Common myeloid progenitor, CD34-positive (primary cell): ENCODE results near the gene LSAMP.

Experiments
- CTCF ChIA-PET: fragments of 350-600 bp; sonication (Branson Sonifier 250); formaldehyde crosslinking; loops from one replicate; lab custom pipeline; 2021; ENCODE audit warnings: antibody characterized with exemption; lab: Charles Lee
- POLR2A ChIA-PET: fragments of 350-600 bp; sonication (Branson Sonifier 250); formaldehyde crosslinking; loops from one replicate; lab custom pipeline; 2021; ENCODE audit warnings: antibody characterized with exemption; lab: Charles Lee
- DNase-seq, 3 donors: peaks; one replicate each; pipeline versions ENCODE4 v3.0.0 to v3.0.0-alpha.2; 2013
- H3K27ac ChIP-seq, 2 experiments: 1 replicate in 1 of 2; 2 replicates in 1 of 2; pipeline ENCODE4 v1.7.0; 2013; ENCODE audit warnings: inconsistent platforms in 2 of 2, low read length in 2 of 2, mild to moderate bottlenecking in 2 of 2, low read depth in 1 of 2, moderate library complexity in 1 of 2; ENCODE audit not compliant: severe bottlenecking in 2 of 2, insufficient read depth in 1 of 2, poor library complexity in 1 of 2
- H3K27me3 ChIP-seq, 5 experiments: replicated peaks in 2 of 5; 1 replicate in 3 of 5; 2 replicates in 2 of 5; pipeline versions ENCODE4 v1.6.1 to v1.7.0; 2013; ENCODE audit warnings: low read length in 4 of 5, mild to moderate bottlenecking in 2 of 5, moderate library complexity in 2 of 5, inconsistent platforms in 1 of 5; ENCODE audit not compliant: insufficient read depth in 5 of 5, control insufficient read depth in 4 of 5
- H3K36me3 ChIP-seq, 4 experiments: 1 replicate in 2 of 4; 2 replicates in 2 of 4; pipeline versions ENCODE4 v1.6.1 to v1.7.0; 2013; ENCODE audit warnings: low read length in 3 of 4, control low read depth in 1 of 4, mild to moderate bottlenecking in 1 of 4; ENCODE audit not compliant: control insufficient read depth in 4 of 4, insufficient read depth in 4 of 4
- H3K4me1 ChIP-seq, 4 experiments: 1 replicate in 3 of 4; 2 replicates in 1 of 4; pipeline versions ENCODE4 v1.6.1 to v1.7.1; 2013; ENCODE audit warnings: low read length in 3 of 4, mild to moderate bottlenecking in 3 of 4, control low read depth in 1 of 4, inconsistent platforms in 1 of 4, moderate library complexity in 1 of 4; ENCODE audit not compliant: control insufficient read depth in 4 of 4, insufficient read depth in 4 of 4; ENCODE audit errors: control extremely low read depth in 1 of 4
- H3K4me3 ChIP-seq, 7 experiments: 1 replicate in 4 of 7; 2 replicates in 3 of 7; pipeline versions ENCODE4 v1.5.1 to v1.7.0; 2013; ENCODE audit warnings: mild to moderate bottlenecking in 7 of 7, low read length in 6 of 7, moderate library complexity in 6 of 7, inconsistent platforms in 2 of 7, low read depth in 2 of 7, control low read depth in 1 of 7; ENCODE audit not compliant: insufficient read depth in 4 of 7, control insufficient read depth in 1 of 7; ENCODE audit errors: extremely low read depth in 1 of 7
- H3K9me3 ChIP-seq, 5 experiments: 1 replicate in 4 of 5; 2 replicates in 1 of 5; pipeline versions ENCODE4 v1.6.1 to v1.7.1; 2013; ENCODE audit warnings: low read length in 4 of 5, mild to moderate bottlenecking in 2 of 5, inconsistent platforms in 1 of 5, low read depth in 1 of 5, moderate library complexity in 1 of 5; ENCODE audit not compliant: control insufficient read depth in 4 of 5, insufficient read depth in 2 of 5; ENCODE audit errors: control extremely low read depth in 1 of 5
- WGBS: methylation state at CpG from one replicate; pipeline ENCODE4 v1.1.5; 2013; ENCODE audit not compliant: insufficient coverage; 5-methylcytosine and 5-hydroxymethylcytosine counted together

The LSAMP gene

GRCh38 chr3:116391296-116392201, 53.7 kb downstream of the LSAMP start:
- Histone ChIP-seq H3K4me3 (no peak overlapping the region), H3K27me3 (no peaks in the 10 kb centered on the region), H3K4me1 (no peaks in the 10 kb centered on the region), H3K27ac (no peak overlapping the region), H3K36me3 (no peaks in the 10 kb centered on the region), H3K9me3 (peaks cover 0 to 10% (median 0%) of the 10 kb centered on the region in 5 experiments)
- DNase-seq = no peak
- WGBS = 94% methylated on average over 16 of the region's 23 CpGs
- ChIA-PET POLR2A (no interaction called here), CTCF (no interaction called here)

DNA sequence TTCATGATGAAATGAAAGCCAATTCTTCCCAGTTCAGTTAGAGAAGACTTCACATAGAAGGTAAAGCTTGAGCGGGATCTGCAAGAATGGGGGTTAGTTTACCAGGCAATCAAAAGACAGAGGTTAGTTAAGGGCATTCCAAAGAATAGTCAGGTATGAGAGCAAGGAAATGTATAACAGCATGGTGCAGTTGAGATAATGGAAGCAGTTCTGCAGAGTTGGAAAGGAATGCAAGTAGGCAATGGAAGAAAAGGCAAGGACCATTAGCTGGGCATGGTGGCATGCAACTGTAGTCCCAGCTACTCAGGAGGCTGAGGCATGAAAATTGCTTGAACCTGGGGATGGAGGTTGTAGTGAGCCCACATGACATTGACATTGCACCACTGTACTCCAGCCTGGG, 55.0 kb downstream of the LSAMP start:
- POLR2A ChIA-PET = no interaction called here
- WGBS = 79% methylated on average over 1 of the region's 1 CpG
- Histone ChIP-seq H3K36me3 (no peaks in the 10 kb centered on the region), H3K4me3 (no peak overlapping the region), H3K27ac (no peak overlapping the region), H3K27me3 (no peaks in the 10 kb centered on the region), H3K9me3 (peaks cover 0 to 10% (median 0%) of the 10 kb centered on the region in 5 experiments), H3K4me1 (no peaks in the 10 kb centered on the region)
- DNase-seq = no peak
- CTCF ChIA-PET = no interaction called here

DNA sequence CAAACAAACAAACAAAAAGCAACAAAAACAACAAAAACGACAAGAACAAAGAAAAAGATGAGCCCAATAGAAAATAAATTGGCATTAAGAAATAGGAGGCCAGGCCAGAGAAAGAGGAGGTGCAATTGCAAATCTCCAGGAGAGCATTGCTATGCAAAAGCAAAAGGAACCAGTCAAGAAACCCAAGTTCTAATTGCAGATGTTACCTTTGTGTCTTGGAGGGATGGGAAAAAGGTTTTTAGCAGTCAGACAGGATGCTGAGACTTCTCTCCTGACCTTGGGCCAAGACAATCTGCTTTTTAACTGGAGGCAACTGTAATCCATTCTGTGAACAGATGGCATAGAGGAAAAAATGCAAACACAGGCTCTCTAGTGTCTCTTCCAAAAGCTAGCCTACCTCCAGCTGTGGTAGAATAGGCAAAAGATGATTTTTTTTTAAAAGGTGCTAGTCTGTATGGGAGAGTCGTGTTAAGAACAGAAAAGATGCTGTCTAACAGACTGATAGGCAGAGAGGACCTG, 56.4 kb downstream of the LSAMP start:
- Histone ChIP-seq H3K27ac (no peak overlapping the region), H3K36me3 (no peaks in the 10 kb centered on the region), H3K9me3 (peaks cover 0 to 10% (median 0%) of the 10 kb centered on the region in 5 experiments), H3K27me3 (no peaks in the 10 kb centered on the region), H3K4me3 (no peak overlapping the region), H3K4me1 (no peaks in the 10 kb centered on the region)
- POLR2A ChIA-PET = no interaction called here
- no CpG with 5 or more reads among the region's 2 CpGs for WGBS
- DNase-seq = no peak
- CTCF ChIA-PET = no interaction called here

DNA sequence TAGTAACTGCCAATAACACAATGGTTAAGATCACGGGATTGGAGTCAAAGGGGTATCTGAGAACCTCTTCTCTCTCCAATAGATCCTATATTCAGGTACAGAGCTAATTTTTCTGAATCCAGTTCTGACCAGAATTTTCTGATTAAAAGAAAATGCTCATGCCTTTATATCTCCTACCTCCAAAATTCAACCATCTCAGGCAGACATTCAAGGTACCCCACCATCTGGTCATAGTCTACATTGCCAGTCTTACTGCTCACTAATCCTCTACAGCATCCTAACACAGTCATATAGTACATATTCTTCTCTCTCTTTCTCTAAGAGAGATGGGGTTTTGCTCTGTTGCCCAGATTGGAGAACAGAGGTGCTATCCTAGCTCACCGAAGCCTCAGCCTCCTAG, 59.1 kb downstream of the LSAMP start:
- WGBS = 75% methylated on average over 1 of the region's 2 CpGs
- Histone ChIP-seq H3K4me3 (no peak overlapping the region), H3K27ac (no peak overlapping the region), H3K4me1 (no peaks in the 10 kb centered on the region), H3K27me3 (no peaks in the 10 kb centered on the region), H3K36me3 (no peaks in the 10 kb centered on the region), H3K9me3 (peaks cover 0 to 3% (median 0%) of the 10 kb centered on the region in 5 experiments)
- POLR2A ChIA-PET = no interaction called here
- DNase-seq = no peak
- CTCF ChIA-PET = no interaction called here

GRCh38 chr3:116384717-116385116, 60.6 kb downstream of the LSAMP start:
- WGBS = 100% methylated on average over 2 of the region's 2 CpGs
- Histone ChIP-seq H3K4me1 (no peaks in the 10 kb centered on the region), H3K27ac (no peak overlapping the region), H3K27me3 (no peaks in the 10 kb centered on the region), H3K4me3 (no peak overlapping the region), H3K9me3 (peaks cover 0 to 3% (median 0%) of the 10 kb centered on the region in 5 experiments), H3K36me3 (no peaks in the 10 kb centered on the region)
- CTCF ChIA-PET = no interaction called here
- DNase-seq = no peak
- POLR2A ChIA-PET = no interaction called here

GRCh38 chr3:116378077-116378476, 67.2 kb downstream of the LSAMP start:
- Histone ChIP-seq H3K27ac (no peak overlapping the region), H3K9me3 (peaks cover 0 to 3% (median 0%) of the 10 kb centered on the region in 5 experiments), H3K27me3 (no peaks in the 10 kb centered on the region), H3K4me1 (no peaks in the 10 kb centered on the region), H3K4me3 (no peak overlapping the region), H3K36me3 (no peaks in the 10 kb centered on the region)
- ChIA-PET POLR2A (no interaction called here), CTCF (interaction anchor here (1.0 kb wide), 1 partner anchor 30 kb away, joined by 3 read pairs; no protein-coding TSS in a partner anchor)
- no peak for DNase-seq
- WGBS = no CpG with 5 or more reads among the region's 1 CpG

- CTCF ChIA-PET = no interaction called here
- no peak for DNase-seq
- POLR2A ChIA-PET = no interaction called here
Measured at GRCh38 chr3:116374901-116375300, 70.4 kb downstream of the LSAMP start.

More at GRCh38 chr3:116374901-116375300, 70.4 kb downstream of the LSAMP start:
- no peak overlapping the region for H3K4me3 ChIP-seq
- no peaks in the 10 kb centered on the region for H3K27me3 ChIP-seq
- WGBS = no CpG with 5 or more reads among the region's 2 CpGs
- H3K4me1 ChIP-seq = no peaks in the 10 kb centered on the region
- H3K27ac ChIP-seq = no peak overlapping the region
- no peaks in the 10 kb centered on the region for H3K36me3 ChIP-seq
- no peaks in the 10 kb centered on the region for H3K9me3 ChIP-seq
